Posterior vena cava (tissue), 2 donors: ENCODE data around the gene CDR2. TPM values are rescaled to one million over a fixed set of nuclear protein-coding genes. Genes with fewer than 3 reads are reported as not detected.

ENCODE experiments used
- DNase-seq: peaks from one replicate; pipeline ENCODE4 v3.0.0-alpha.2; 2020; ENCODE audit warnings: low spot score
- intact Hi-C, 2 donors: fragments of 100-400 bp; cut with DNase I; formaldehyde crosslinking; loops; one replicate each; pipeline versions ENCODE4 v1.14.1 to v1.14.2; 2022 to 2023
- total RNA-seq, 2 donors: library from RNA; stranded (reverse); fragmentation: NEBNext Ultra II Directional; extraction: Animal tissue kit (Norgen Biotek cat#: 25700); gene quantifications; one replicate each; pipeline ENCODE4 v1.2.1, GENCODE V29; 2021
- donor health status: DM: yes; HTN: yes; CAD: no.
- donor health status: DM: yes; HTN: yes; CAD: no.

CDR2 gene
- total RNA-seq, 2 donors from 2014 or later, result 28.9 to 40.0 TPM

- intact Hi-C loops, result loop anchor here in 1 of 2 donors (2.0 to 10.0 kb wide), 2 partner anchors 98 to 302 kb away; no protein-coding TSS in a partner anchor
- no peak for DNase-seq
These were observed 78.0 kb downstream of the CDR2 start for GRCh38 chr16:22296225-22297113.

Other genes starting within 250 kb of the CDR2 start
- gene SDR42E2, start 212.1 kb downstream of the CDR2 start, total RNA-seq, result not detected
- 10 to 100 TPM; 33.6 to 45.7 TPM for gene EEF2K, start 168.3 kb downstream of the CDR2 start, total RNA-seq
- gene POLR3E, start 77.2 kb downstream of the CDR2 start, total RNA-seq, result 10 to 100 TPM; 28.6 to 33.0 TPM
- gene NPIPB5, start 136.3 kb upstream of the CDR2 start, total RNA-seq, result 100 to 1,000 TPM; 228 to 230 TPM